Eye (tissue), 1 donor: ENCODE measurements around the gene MOB3B.
"Not testable (repeated sequence)": the region's sequence is repeated elsewhere in the genome, so short reads cannot be mapped to it uniquely, and the experiment has no call there.

Experiments
- DNase-seq: peaks from one replicate; pipeline ENCODE4 v3.0.0-alpha.2; 2015

Gene MOB3B

GRCh38 chr9:27473111-27473529 lies 56.5 kb downstream of the MOB3B start:
- DNase-seq = no peak

- DNase-seq = no peak
These were observed 57.4 kb downstream of the MOB3B start for GRCh38 chr9:27472195-27472594.

- no peak for DNase-seq
These were observed 57.8 kb downstream of the MOB3B start for GRCh38 chr9:27471789-27472188.

GRCh38 chr9:27471366-27471765 lies 58.2 kb downstream of the MOB3B start:
- DNase-seq = no peak

GRCh38 chr9:27470291-27470856 lies 59.2 kb downstream of the MOB3B start:
- no peak for DNase-seq

GRCh38 chr9:27469550-27469949 lies 60.1 kb downstream of the MOB3B start:
- no peak for DNase-seq

GRCh38 chr9:27468462-27469110 lies 61.0 kb downstream of the MOB3B start:
- no peak for DNase-seq

- no peak for DNase-seq
These were observed 61.6 kb downstream of the MOB3B start for GRCh38 chr9:27468000-27468399.

- DNase-seq = no peak
These were observed 62.1 kb downstream of the MOB3B start for GRCh38 chr9:27467486-27467885.

- not testable (repeated sequence) for DNase-seq
These were observed 63.1 kb downstream of the MOB3B start for GRCh38 chr9:27466516-27466915.

- DNase-seq = not testable (repeated sequence)
These were observed 64.7 kb downstream of the MOB3B start for GRCh38 chr9:27464950-27465349.

- no peak for DNase-seq
These were observed 66.8 kb downstream of the MOB3B start for GRCh38 chr9:27462846-27463245.

GRCh38 chr9:27462434-27462833 lies 67.2 kb downstream of the MOB3B start:
- DNase-seq = no peak

GRCh38 chr9:27460226-27461023 lies 69.2 kb downstream of the MOB3B start:
- peak; percentile 34 for DNase-seq

- no peak for DNase-seq
These were observed 72.2 kb downstream of the MOB3B start for GRCh38 chr9:27457445-27457844.

- DNase-seq = no peak
These were observed 75.6 kb downstream of the MOB3B start for GRCh38 chr9:27453860-27454553.

- no peak for DNase-seq
These were observed 78.3 kb downstream of the MOB3B start for GRCh38 chr9:27451207-27451797.

GRCh38 chr9:27450752-27451151 lies 78.9 kb downstream of the MOB3B start:
- DNase-seq = no peak

GRCh38 chr9:27448356-27448755 lies 81.3 kb downstream of the MOB3B start:
- not testable (repeated sequence) for DNase-seq

- DNase-seq = no peak
These were observed 82.5 kb downstream of the MOB3B start for GRCh38 chr9:27447031-27447683.

GRCh38 chr9:27445688-27446087 lies 83.9 kb downstream of the MOB3B start:
- peak; percentile 28 for DNase-seq

GRCh38 chr9:27445057-27445595 lies 84.5 kb downstream of the MOB3B start:
- DNase-seq = no peak
